ENCODE data around the gene MGAT4D. TPM values are rescaled to one million over a fixed set of nuclear protein-coding genes. Genes with fewer than 3 reads are reported as not detected.

The MGAT4D gene
- total RNA-seq, 2 donors from 2014 or later: not detected

DNA sequence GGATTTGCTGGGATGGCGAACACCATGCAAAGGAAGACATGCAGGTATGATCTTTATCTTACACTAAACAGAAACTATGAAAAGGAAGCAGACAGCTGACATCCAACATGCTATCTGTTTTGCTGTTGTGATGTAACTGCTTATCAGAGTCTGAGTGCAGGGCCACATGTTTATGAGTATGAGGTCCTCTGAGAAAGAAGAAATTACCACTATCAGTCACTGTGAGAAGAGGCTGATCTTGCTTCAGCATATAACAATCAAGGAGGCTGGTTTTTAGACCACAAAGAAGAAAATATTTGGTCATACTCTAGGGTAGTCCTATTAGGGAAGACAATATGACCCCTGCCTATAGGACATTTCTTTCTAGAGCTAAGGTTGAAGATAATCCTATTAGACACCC is 89.1 kb downstream of the MGAT4D start:
- TF ChIP-seq, protein P1, sequence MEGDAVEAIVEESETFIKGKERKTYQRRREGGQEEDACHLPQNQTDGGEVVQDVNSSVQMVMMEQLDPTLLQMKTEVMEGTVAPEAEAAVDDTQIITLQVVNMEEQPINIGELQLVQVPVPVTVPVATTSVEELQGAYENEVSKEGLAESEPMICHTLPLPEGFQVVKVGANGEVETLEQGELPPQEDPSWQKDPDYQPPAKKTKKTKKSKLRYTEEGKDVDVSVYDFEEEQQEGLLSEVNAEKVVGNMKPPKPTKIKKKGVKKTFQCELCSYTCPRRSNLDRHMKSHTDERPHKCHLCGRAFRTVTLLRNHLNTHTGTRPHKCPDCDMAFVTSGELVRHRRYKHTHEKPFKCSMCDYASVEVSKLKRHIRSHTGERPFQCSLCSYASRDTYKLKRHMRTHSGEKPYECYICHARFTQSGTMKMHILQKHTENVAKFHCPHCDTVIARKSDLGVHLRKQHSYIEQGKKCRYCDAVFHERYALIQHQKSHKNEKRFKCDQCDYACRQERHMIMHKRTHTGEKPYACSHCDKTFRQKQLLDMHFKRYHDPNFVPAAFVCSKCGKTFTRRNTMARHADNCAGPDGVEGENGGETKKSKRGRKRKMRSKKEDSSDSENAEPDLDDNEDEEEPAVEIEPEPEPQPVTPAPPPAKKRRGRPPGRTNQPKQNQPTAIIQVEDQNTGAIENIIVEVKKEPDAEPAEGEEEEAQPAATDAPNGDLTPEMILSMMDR (IDR thresholded peaks at IDR 0.05): no peak
- DNase-seq: no peak
- no peak overlapping the region for H3K9ac ChIP-seq (ENCODE audit: low read depth in 2 of 2, low read length in 2 of 2)
- no peaks in the 10 kb centered on the region for H3K27me3 ChIP-seq
- no peak overlapping the region for H3K4me3 ChIP-seq
- H3K9me3 ChIP-seq: no peaks in the 10 kb centered on the region
- no peaks in the 10 kb centered on the region for H3K36me3 ChIP-seq
- no peaks in the 10 kb centered on the region for H3K4me1 ChIP-seq
- H3K27ac ChIP-seq: no peak overlapping the region
- intact Hi-C loops (cut with DNase I): no loop called here

DNA sequence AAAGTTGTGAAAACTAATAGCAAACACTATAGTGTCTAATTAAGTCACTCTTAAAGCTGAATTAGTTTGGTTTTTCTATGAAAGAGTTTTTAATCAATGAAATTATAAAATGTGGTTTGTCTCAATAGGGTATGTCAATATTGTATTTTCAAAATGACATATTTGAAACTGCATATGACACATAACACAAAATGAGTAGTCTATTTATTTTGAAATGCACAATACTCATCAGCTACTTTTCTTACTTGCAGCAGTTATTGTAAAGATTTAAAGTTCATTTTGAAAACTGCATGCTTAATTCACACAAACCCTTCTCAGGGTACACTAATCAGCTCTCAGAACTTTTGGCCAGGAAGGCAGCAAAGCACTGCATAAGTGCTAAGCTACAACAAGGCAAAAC is 91.8 kb downstream of the MGAT4D start:
- no peak overlapping the region for H3K9ac ChIP-seq (ENCODE audit: low read depth in 2 of 2, low read length in 2 of 2)
- no peaks in the 10 kb centered on the region for H3K4me1 ChIP-seq
- no peaks in the 10 kb centered on the region for H3K36me3 ChIP-seq
- DNase-seq: no peak
- intact Hi-C loops (cut with DNase I): no loop called here
- H3K9me3 ChIP-seq: no peaks in the 10 kb centered on the region
- no peak overlapping the region for H3K27ac ChIP-seq
- H3K27me3 ChIP-seq: no peaks in the 10 kb centered on the region
- no peak overlapping the region for H3K4me3 ChIP-seq
- TF ChIP-seq, protein P1 (IDR thresholded peaks at IDR 0.05): no peak

DNA sequence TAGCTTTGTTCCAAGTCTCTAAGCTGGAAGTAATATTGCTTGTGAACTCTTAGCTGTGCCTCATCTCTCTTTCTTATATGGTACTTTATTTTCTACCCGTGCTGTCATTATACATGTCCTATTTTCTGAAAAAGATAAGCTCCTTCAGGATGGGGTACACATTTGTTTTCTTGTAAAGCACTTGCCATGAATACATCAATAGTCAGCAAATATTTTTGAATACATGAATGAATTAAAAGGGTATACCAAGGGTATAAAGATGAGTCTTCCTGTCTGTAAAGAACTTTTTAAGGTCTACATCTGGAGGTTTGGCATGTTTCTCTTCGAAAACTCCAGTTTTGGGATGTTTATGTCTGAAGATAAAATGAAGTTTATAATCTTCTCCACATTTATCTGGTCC is 98.0 kb downstream of the MGAT4D start:
- Histone ChIP-seq H3K9ac (ENCODE audit: low read depth in 2 of 2, low read length in 2 of 2) (no peak overlapping the region), H3K27ac (no peak overlapping the region), H3K9me3 (no peaks in the 10 kb centered on the region), H3K4me1 (no peaks in the 10 kb centered on the region), H3K27me3 (no peaks in the 10 kb centered on the region), H3K4me3 (no peak overlapping the region), H3K36me3 (no peaks in the 10 kb centered on the region)
- intact Hi-C loops (cut with DNase I): no loop called here
- TF ChIP-seq, protein P1 (IDR thresholded peaks at IDR 0.05): no peak
- no peak for DNase-seq

DNA sequence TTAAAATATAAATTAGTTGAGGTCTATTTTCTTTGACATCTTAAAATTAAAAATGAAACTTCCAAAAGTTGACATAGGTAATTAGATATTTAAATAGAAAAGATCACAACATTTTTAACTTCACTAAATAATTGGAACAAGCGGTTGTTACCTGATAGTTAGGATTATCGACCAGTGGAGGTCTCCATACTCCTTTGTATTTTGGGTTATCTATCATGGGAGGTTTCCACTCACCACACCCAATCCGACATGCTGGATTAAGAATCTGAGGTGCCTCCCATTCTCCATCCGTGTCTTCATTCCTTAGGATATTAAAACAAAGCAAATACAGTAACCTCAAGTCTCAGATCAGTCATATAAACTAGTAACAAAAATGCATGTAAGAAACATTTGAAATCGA is 102.4 kb downstream of the MGAT4D start:
- H3K4me3 ChIP-seq: no peak overlapping the region
- intact Hi-C loops (cut with DNase I): no loop called here
- TF ChIP-seq, protein P1 (IDR thresholded peaks at IDR 0.05): no peak
- no peaks in the 10 kb centered on the region for H3K4me1 ChIP-seq
- no peak for DNase-seq
- no peak overlapping the region for H3K9ac ChIP-seq (ENCODE audit: low read depth in 2 of 2, low read length in 2 of 2)
- H3K9me3 ChIP-seq: no peaks in the 10 kb centered on the region
- no peak overlapping the region for H3K27ac ChIP-seq
- no peaks in the 10 kb centered on the region for H3K36me3 ChIP-seq
- H3K27me3 ChIP-seq: no peaks in the 10 kb centered on the region

Other genes with a start within 250 kb of the MGAT4D start
- 10 to 100 TPM; 58.5 to 65.0 TPM for gene SCOC, start 124.6 kb downstream of the MGAT4D start, total RNA-seq
- gene CLGN, start 70.6 kb downstream of the MGAT4D start, total RNA-seq: under 1 TPM; 0.25 to 0.40 TPM
- 10 to 100 TPM; 21.3 to 27.8 TPM for gene ELMOD2, start 25.9 kb upstream of the MGAT4D start, total RNA-seq
- not detected for gene UCP1, start 70.7 kb upstream of the MGAT4D start, total RNA-seq